ENCODE results near the gene CCL17. TPM values are rescaled to one million over a fixed set of nuclear protein-coding genes. Genes with fewer than 3 reads are reported as not detected.

Gene CCL17
- total and polyA plus RNA-seq, 7 donors, result 0.20 TPM; not detected in 6

DNA sequence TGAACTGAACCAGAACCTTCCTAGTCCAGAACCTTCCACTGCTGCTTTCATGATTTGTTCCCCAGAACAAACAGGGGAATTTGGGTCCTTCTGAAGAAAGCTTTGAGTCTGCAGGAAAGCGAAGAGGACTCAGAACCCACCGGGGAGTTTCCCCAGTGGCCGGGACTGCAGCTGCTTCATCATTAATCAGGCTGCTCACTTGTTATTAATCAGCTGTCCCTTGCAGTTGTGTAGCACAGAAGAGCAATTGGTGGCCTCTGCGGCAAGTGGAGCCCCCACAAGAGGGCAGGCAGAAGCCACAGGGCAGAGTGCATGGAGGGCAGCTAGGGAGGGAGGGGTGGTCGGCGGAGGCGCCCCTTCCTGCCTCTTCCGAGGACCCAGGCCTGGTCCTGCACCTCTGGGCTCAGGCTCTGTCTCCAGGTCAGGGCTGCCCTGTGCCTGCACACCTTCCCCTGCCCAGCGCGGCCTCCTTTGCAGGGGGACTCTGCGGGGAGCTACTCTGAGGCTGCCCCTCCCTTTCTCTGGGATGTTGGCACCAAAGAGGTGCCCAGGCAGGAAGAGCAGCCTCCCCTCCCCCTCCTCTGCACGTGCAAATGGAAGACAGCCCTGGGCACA lies 6.9 kb downstream of the CCL17 start:
- Histone ChIP-seq H3K36me3 (ENCODE audit: insufficient read depth in 1 of 2, low read depth in 1 of 2) (no peaks in the 10 kb centered on the region), H3K4me3 (no peak overlapping the region), H3K27ac (no peak overlapping the region), H3K9me3 (no peaks in the 10 kb centered on the region), H3K27me3 (ENCODE audit: insufficient read depth in 3 of 3, low read length in 2 of 3) (peaks cover 0 to 9% (median 0%) of the 10 kb centered on the region in 3 donors), H3K4me1 (no peaks in the 10 kb centered on the region)
- TF ChIP-seq, protein P1, sequence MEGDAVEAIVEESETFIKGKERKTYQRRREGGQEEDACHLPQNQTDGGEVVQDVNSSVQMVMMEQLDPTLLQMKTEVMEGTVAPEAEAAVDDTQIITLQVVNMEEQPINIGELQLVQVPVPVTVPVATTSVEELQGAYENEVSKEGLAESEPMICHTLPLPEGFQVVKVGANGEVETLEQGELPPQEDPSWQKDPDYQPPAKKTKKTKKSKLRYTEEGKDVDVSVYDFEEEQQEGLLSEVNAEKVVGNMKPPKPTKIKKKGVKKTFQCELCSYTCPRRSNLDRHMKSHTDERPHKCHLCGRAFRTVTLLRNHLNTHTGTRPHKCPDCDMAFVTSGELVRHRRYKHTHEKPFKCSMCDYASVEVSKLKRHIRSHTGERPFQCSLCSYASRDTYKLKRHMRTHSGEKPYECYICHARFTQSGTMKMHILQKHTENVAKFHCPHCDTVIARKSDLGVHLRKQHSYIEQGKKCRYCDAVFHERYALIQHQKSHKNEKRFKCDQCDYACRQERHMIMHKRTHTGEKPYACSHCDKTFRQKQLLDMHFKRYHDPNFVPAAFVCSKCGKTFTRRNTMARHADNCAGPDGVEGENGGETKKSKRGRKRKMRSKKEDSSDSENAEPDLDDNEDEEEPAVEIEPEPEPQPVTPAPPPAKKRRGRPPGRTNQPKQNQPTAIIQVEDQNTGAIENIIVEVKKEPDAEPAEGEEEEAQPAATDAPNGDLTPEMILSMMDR (IDR thresholded peaks at IDR 0.05), result no peak
- intact Hi-C loops (cut with DNase I), result loop anchor here in 1 of 2 donors (10.0 kb wide), 1 partner anchor 327 kb away; no protein-coding TSS in a partner anchor
- ATAC-seq (no peak), DNase-seq (no peak)
- 42 to 53% (median 48%) methylated on average over 10 to 12 of the region's 12 CpGs for WGBS, 3 donors

DNA sequence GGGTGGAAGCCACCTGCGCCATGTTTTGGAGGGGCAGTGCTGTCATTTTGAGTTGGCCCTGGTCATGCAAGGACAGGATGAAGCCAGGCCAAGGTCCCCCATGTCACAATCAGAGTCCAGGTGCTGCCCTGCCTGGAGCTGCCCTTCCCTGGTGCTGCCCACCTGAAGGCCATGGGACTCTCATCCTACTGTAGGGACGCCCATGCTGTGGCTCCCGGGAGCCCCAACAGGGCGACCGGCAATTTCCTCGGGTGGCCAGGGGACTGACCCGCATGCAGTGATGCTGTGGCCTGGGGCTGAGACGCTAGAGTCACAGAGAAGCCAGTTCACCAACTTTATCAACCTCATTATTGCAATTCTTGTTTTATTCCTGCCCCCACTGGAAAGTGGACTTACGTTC lies 8.0 kb downstream of the CCL17 start:
- TF ChIP-seq, protein P1 (IDR thresholded peaks at IDR 0.05), result no peak
- Histone ChIP-seq H3K4me3 (no peak overlapping the region), H3K27me3 (ENCODE audit: insufficient read depth in 3 of 3, low read length in 2 of 3) (peaks cover 0 to 9% (median 0%) of the 10 kb centered on the region in 3 donors), H3K36me3 (ENCODE audit: insufficient read depth in 1 of 2, low read depth in 1 of 2) (no peaks in the 10 kb centered on the region), H3K27ac (no peak overlapping the region), H3K4me1 (peaks cover 4% of the 10 kb centered on the region), H3K9me3 (no peaks in the 10 kb centered on the region)
- ATAC-seq (no peak), DNase-seq (no peak)
- intact Hi-C loops (cut with DNase I), result loop anchor here in 1 of 2 donors (10.0 kb wide), 1 partner anchor 328 kb away; no protein-coding TSS in a partner anchor
- WGBS, 3 donors, result 92 to 97% (median 94%) methylated on average over 9 of the region's 9 CpGs

DNA sequence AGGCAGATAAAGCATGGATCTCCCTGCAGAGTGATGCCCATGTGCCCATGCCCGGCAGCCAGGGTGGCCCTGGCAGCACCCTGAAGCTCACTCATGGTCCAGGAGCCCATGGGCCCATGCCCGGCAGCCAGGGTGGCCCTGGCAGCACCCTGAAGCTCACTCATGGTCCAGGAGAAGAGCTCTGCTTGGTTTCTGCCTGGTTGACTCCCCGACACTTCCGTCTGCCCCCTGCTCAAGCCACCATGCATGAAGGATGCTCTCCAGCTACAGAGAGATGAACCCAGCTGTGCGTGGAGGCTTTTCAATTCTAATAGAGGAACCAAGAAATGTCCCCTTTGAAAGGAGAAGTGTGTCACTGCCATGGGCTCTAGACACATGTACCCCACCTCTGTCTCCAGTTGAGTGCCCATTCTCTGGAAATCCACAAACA lies 8.7 kb downstream of the CCL17 start:
- H3K36me3 ChIP-seq (ENCODE audit: insufficient read depth in 1 of 2, low read depth in 1 of 2), result no peaks in the 10 kb centered on the region
- no peaks in the 10 kb centered on the region for H3K9me3 ChIP-seq
- H3K4me1 ChIP-seq, result peaks cover 4% of the 10 kb centered on the region
- 76 to 93% (median 88%) methylated on average over 5 of the region's 5 CpGs for WGBS, 3 donors
- intact Hi-C loops (cut with DNase I), result loop anchor here in 1 of 2 donors (10.0 kb wide), 1 partner anchor 329 kb away; no protein-coding TSS in a partner anchor
- no peak overlapping the region for H3K4me3 ChIP-seq
- H3K27ac ChIP-seq, result no peak overlapping the region
- DNase-seq, result no peak
- peaks cover 0 to 5% (median 0%) of the 10 kb centered on the region in 3 donors for H3K27me3 ChIP-seq (ENCODE audit: insufficient read depth in 3 of 3, low read length in 2 of 3)
- TF ChIP-seq, protein P1 (IDR thresholded peaks at IDR 0.05), result no peak
- ATAC-seq, result no peak

DNA sequence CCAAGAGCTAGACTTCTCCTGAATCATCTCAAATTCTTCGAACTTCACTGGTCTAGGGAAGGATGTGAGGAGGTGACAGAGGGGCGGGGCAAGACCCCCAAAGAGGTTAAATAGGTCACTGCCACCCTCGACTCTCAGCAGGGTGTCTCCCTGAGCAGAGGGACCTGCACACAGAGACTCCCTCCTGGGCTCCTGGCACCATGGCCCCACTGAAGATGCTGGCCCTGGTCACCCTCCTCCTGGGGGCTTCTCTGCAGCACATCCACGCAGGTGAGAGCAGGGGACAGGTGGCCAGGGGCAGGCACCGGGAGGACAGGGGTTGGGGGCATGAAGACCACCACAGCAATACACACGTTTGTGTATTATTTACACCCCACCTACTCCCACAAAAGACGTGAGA lies 9.2 kb downstream of the CCL17 start:
- H3K27me3 ChIP-seq (ENCODE audit: insufficient read depth in 3 of 3, low read length in 2 of 3), result peaks cover 0 to 5% (median 0%) of the 10 kb centered on the region in 3 donors
- DNase-seq, result no peak
- no peaks in the 10 kb centered on the region for H3K36me3 ChIP-seq (ENCODE audit: insufficient read depth in 1 of 2, low read depth in 1 of 2)
- H3K27ac ChIP-seq, result no peak overlapping the region
- TF ChIP-seq, protein P1 (IDR thresholded peaks at IDR 0.05), result no peak
- H3K4me3 ChIP-seq, result no peak overlapping the region
- WGBS, 3 donors, result 65 to 82% (median 74%) methylated on average over 7 of the region's 7 CpGs
- peaks cover 7% of the 10 kb centered on the region for H3K4me1 ChIP-seq
- intact Hi-C loops (cut with DNase I), result loop anchor here in 1 of 2 donors (10.0 kb wide), 1 partner anchor 329 kb away; no protein-coding TSS in a partner anchor
- ATAC-seq, result no peak
- no peaks in the 10 kb centered on the region for H3K9me3 ChIP-seq

All from psoas muscle (tissue), 8 donors.